Ovary (tissue), 9 donors: ENCODE measurements around the gene ACAD11. TPM values are rescaled to one million over a fixed set of nuclear protein-coding genes. Genes with fewer than 3 reads are reported as not detected.

Experiments used
- DNase-seq, 5 donors: peaks; one replicate each; pipeline ENCODE4 v3.0.0-alpha.2; 2019 to 2020
- H3K27ac ChIP-seq, 2 donors: fragments of 200-600 bp; one replicate each; pipeline versions ENCODE4 v1.5.1 to v1.8.0; 2019 to 2022
- H3K27me3 ChIP-seq: fragments of 200-600 bp; one replicate; pipeline ENCODE4 v1.8.0; 2022
- H3K36me3 ChIP-seq: fragments of 200-600 bp; sonication (generic); one replicate; pipeline ENCODE4 v1.5.1; 2019
- H3K4me1 ChIP-seq: one replicate; pipeline ENCODE4 v1.8.1; 2013; ENCODE audit warnings: mild to moderate bottlenecking, moderate library complexity; ENCODE audit not compliant: insufficient read depth
- H3K4me3 ChIP-seq: fragments of 200-600 bp; sonication (generic); one replicate; pipeline ENCODE4 v1.5.1; 2017
- H3K9me3 ChIP-seq, 2 donors: fragments of 200-600 bp in 1 of 2; sonication (generic) in 1 of 2; one replicate each; pipeline versions ENCODE4 v1.5.1 to v1.8.1; 2013 to 2019; ENCODE audit warnings: mild to moderate bottlenecking in 1 of 2, moderate library complexity in 1 of 2
- CTCF ChIP-seq, 3 donors: fragments of 450-650 bp in 2 of 3; fragments of 200-600 bp in 1 of 3; IDR thresholded peaks; one replicate each; pipeline versions ENCODE4 v1.5.1 to v1.8.0; 2016 to 2022; ENCODE audit warnings: antibody characterized with exemption in 3 of 3, mild to moderate bottlenecking in 1 of 3
- EP300 ChIP-seq: sonication (generic); formaldehyde crosslinking; IDR thresholded peaks from one replicate; pipeline ENCODE4 v1.6.1; 2017; ENCODE audit warnings: antibody characterized with exemption
- POLR2A ChIP-seq: fragments of 450-650 bp; IDR thresholded peaks from one replicate; pipeline ENCODE4 v1.6.1; 2017; ENCODE audit warnings: antibody characterized with exemption, mild to moderate bottlenecking, moderate library complexity
- WGBS, 3 donors: extraction: QIAGEN DNeasy Blood & Tissue Kit in 1 of 3; methylation state at CpG; one replicate each; pipeline versions ENCODE4 v1.1.5 to v1.1.7; 2013 to 2017; 5-methylcytosine and 5-hydroxymethylcytosine counted together
- intact Hi-C, 4 donors: fragments of 100-400 bp; cut with DNase I; formaldehyde crosslinking; loops; one replicate each; pipeline versions ENCODE4 v1.11.0 to v1.15.1; 2022 to 2023
- polyA plus RNA-seq, 2 donors: library from polyadenylated mRNA; stranded (reverse); fragments of 200-250 nt in 1 of 2; fragments of 350-450 nt in 1 of 2; fragmentation: Illumina TruSeq in 1 of 2; extraction: RNeasy Lipid Tissue Mini Kit (QIAGEN cat#74804) in 1 of 2; gene quantifications; one replicate each; pipeline ENCODE4 v1.2.3, GENCODE V29; 2013 to 2014
- total RNA-seq, 7 donors: library from RNA; depleted of rRNA in 2 of 7; stranded (reverse); fragments of >200 nt in 2 of 7; fragmentation: NEBNext Ultra II Directional in 3 of 7; extraction: Animal tissue kit (Norgen Biotek cat#: 25700) in 3 of 7; gene quantifications; one replicate each; pipeline versions ENCODE4 v1.1.0 to v1.2.4, GENCODE V29; 2016 to 2023
- donor health status: DM: no; HTN: no; CAD: no; lungs with moderate emphysema.
- donor health status: DM: no; HTN: no; CAD: no.
- donor health status: Bipolar disorder and iron deficiency.
- donor health status: DM: yes; HTN: yes; CAD: no.
- donor health status: DM: no; HTN: no; CAD: no.
- donor health status: DM: yes; HTN: yes; CAD: no.

The ACAD11 gene
- total and polyA plus RNA-seq, 9 donors = 18.7 to 48.8 (median 25.8) TPM

GRCh38 chr3:132596816-132597433 lies 62.7 kb downstream of the ACAD11 start, which contains the start of gene ACKR4:
TSS of gene ACKR4 (plus strand) at chr3:132597270. CDS start at chr3:132600398, 3,128 bp downstream.
- TF ChIP-seq CTCF (IDR thresholded peaks at IDR 0.05) (no peak), EP300 (no peak), POLR2A (no peak)
- Histone ChIP-seq H3K9me3 (no peaks in the 10 kb centered on the region), H3K27ac (no peak within 1 kb of the TSS), H3K27me3 (no peaks in the 10 kb centered on the region), H3K4me1 (no peaks in the 10 kb centered on the region), H3K36me3 (no peaks in the 10 kb centered on the region), H3K4me3 (peak within 1 kb of the TSS; percentile 19)
- DNase-seq = no peak
- intact Hi-C loops = no loop called here
- 6 to 12% (median 8%) methylated on average over 2 of the region's 2 CpGs for WGBS, 3 donors

GRCh38 chr3:132596326-132596725 lies 63.3 kb downstream of the ACAD11 start:
- no peaks in the 10 kb centered on the region for H3K4me1 ChIP-seq
- H3K27ac ChIP-seq = no peak overlapping the region
- DNase-seq = no peak
- no peaks in the 10 kb centered on the region for H3K36me3 ChIP-seq
- H3K4me3 ChIP-seq = no peak overlapping the region
- intact Hi-C loops = no loop called here
- H3K27me3 ChIP-seq = no peaks in the 10 kb centered on the region
- no peaks in the 10 kb centered on the region for H3K9me3 ChIP-seq
- TF ChIP-seq POLR2A = no peak
- no peak for TF ChIP-seq CTCF (IDR thresholded peaks at IDR 0.05)
- TF ChIP-seq EP300 = no peak

- no peaks in the 10 kb centered on the region for H3K27me3 ChIP-seq
- no peak overlapping the region for H3K4me3 ChIP-seq
- intact Hi-C loops = no loop called here
- no peak for DNase-seq
- H3K27ac ChIP-seq = no peak overlapping the region
- H3K9me3 ChIP-seq = no peaks in the 10 kb centered on the region
- H3K36me3 ChIP-seq = no peaks in the 10 kb centered on the region
- TF ChIP-seq EP300 (no peak), POLR2A (no peak), CTCF (IDR thresholded peaks at IDR 0.05) (no peak)
- no peaks in the 10 kb centered on the region for H3K4me1 ChIP-seq
Measured at GRCh38 chr3:132595014-132595413, 64.6 kb downstream of the ACAD11 start.

GRCh38 chr3:132594498-132594897 lies 65.1 kb downstream of the ACAD11 start:
- H3K36me3 ChIP-seq = no peaks in the 10 kb centered on the region
- intact Hi-C loops = no loop called here
- H3K9me3 ChIP-seq = no peaks in the 10 kb centered on the region
- no peaks in the 10 kb centered on the region for H3K4me1 ChIP-seq
- TF ChIP-seq POLR2A = no peak
- TF ChIP-seq EP300 = no peak
- no peak for TF ChIP-seq CTCF (IDR thresholded peaks at IDR 0.05)
- no peak overlapping the region for H3K4me3 ChIP-seq
- no peaks in the 10 kb centered on the region for H3K27me3 ChIP-seq
- H3K27ac ChIP-seq = no peak overlapping the region
- no peak for DNase-seq
